ENCODE data around the gene RASA1.

GRCh38 chr5:87393331-87393730, 125.6 kb downstream of the RASA1 start:
- TF ChIP-seq EZH2 (IDR thresholded peaks at IDR 0.05; ENCODE audit: borderline replicate concordance, low read depth, low read length, severe bottlenecking) (no peak), CTCF (IDR thresholded peaks at IDR 0.05; ENCODE audit: borderline replicate concordance, extremely low read depth, low read length, poor library complexity, severe bottlenecking) (no peak)
